SK-N-SH treated with all-trans-retinoic acid at 6 μM for 48 hours (cell line): ENCODE data around the gene CXCL1.

Experiments used
- ATAC-seq: fragments of 200-7000 bp; cut with Tn5 transposase; 3 replicates; pipeline ENCODE4 v1.9.1; 2020; ENCODE audit warnings: mild to moderate bottlenecking, moderate library complexity
- ARNTL ChIP-seq: fragments of 450-650 bp; formaldehyde crosslinking; IDR thresholded peaks from 2 replicates; pipeline ENCODE4 v1.5.0; 2020; ENCODE audit warnings: low read depth, mild to moderate bottlenecking, moderate library complexity, borderline replicate concordance
- BACH2 ChIP-seq: fragments of 250-450 bp; sonication (Bioruptor Pico); IDR thresholded peaks from 2 replicates; pipeline ENCODE4 v1.9.0; 2021; ENCODE audit warnings: mild to moderate bottlenecking, borderline replicate concordance
- CREB5 ChIP-seq: fragments of 250-450 bp; sonication (Bioruptor Pico); IDR thresholded peaks from 2 replicates; pipeline ENCODE4 v1.5.1; 2020; ENCODE audit warnings: low read depth, mild to moderate bottlenecking, moderate library complexity
- CSDC2 ChIP-seq: fragments of 250-450 bp; sonication (Bioruptor Pico); IDR thresholded peaks from 2 replicates; pipeline ENCODE4 v1.5.0; 2020; ENCODE audit warnings: mild to moderate bottlenecking, moderate library complexity
- ESRRG ChIP-seq: fragments of 250-450 bp; sonication (Bioruptor Pico); IDR thresholded peaks from 2 replicates; pipeline ENCODE4 v1.6.1; 2021; ENCODE audit warnings: mild to moderate bottlenecking
- GLIS3 ChIP-seq: fragments of 250-450 bp; sonication (Bioruptor Pico); IDR thresholded peaks from 2 replicates; pipeline ENCODE4 v1.5.0; 2020; ENCODE audit warnings: mild to moderate bottlenecking, moderate library complexity
- ISL1 ChIP-seq: fragments of 250-450 bp; sonication (Bioruptor Pico); IDR thresholded peaks from 2 replicates; pipeline ENCODE4 v2.1.2; 2022; ENCODE audit warnings: mild to moderate bottlenecking, moderate library complexity
- OSR1 ChIP-seq: fragments of 250-450 bp; sonication (Bioruptor Pico); IDR thresholded peaks from 2 replicates; pipeline ENCODE4 v1.8.0; 2022; ENCODE audit warnings: moderate library complexity, mild to moderate bottlenecking, inconsistent platforms
- PATZ1 ChIP-seq: fragments of 250-450 bp; sonication (Bioruptor Pico); IDR thresholded peaks from 2 replicates; pipeline ENCODE4 v1.8.0; 2020; ENCODE audit warnings: mild to moderate bottlenecking, moderate library complexity, borderline replicate concordance
- POU6F1 ChIP-seq: fragments of 250-450 bp; sonication (Bioruptor Pico); IDR thresholded peaks from 2 replicates; pipeline ENCODE4 v1.8.0; 2021; ENCODE audit warnings: low read depth, mild to moderate bottlenecking, moderate library complexity, borderline replicate concordance
- PPARA ChIP-seq: fragments of 250-450 bp; sonication (Bioruptor Pico); IDR thresholded peaks from 2 replicates; pipeline ENCODE4 v1.5.0; 2020; ENCODE audit warnings: mild to moderate bottlenecking, borderline replicate concordance
- RARB ChIP-seq: fragments of 250-450 bp; sonication (Bioruptor Pico); IDR thresholded peaks from 2 replicates; pipeline ENCODE4 v1.8.0; 2021; ENCODE audit warnings: mild to moderate bottlenecking, moderate library complexity
- SNAI2 ChIP-seq: fragments of 250-450 bp; sonication (Bioruptor Pico); IDR thresholded peaks from 2 replicates; pipeline ENCODE4 v1.5.0; 2020; ENCODE audit warnings: mild to moderate bottlenecking, moderate library complexity
- TCF4 ChIP-seq: fragments of 250-450 bp; sonication (Bioruptor Pico); IDR thresholded peaks from 2 replicates; pipeline ENCODE4 v1.8.0; 2021; ENCODE audit warnings: mild to moderate bottlenecking, moderate library complexity, borderline replicate concordance
- TOX ChIP-seq: fragments of 250-450 bp; sonication (Bioruptor Pico); IDR thresholded peaks from 2 replicates; pipeline ENCODE4 v1.8.0; 2021; ENCODE audit warnings: mild to moderate bottlenecking, moderate library complexity, borderline replicate concordance
- TSHZ2 ChIP-seq: fragments of 250-450 bp; sonication (Bioruptor Pico); IDR thresholded peaks from 2 replicates; pipeline ENCODE4 v1.5.0; 2020; ENCODE audit warnings: mild to moderate bottlenecking, moderate library complexity
- ZC3H10 ChIP-seq: fragments of 250-450 bp; sonication (Bioruptor Pico); IDR thresholded peaks from 2 replicates; pipeline ENCODE4 v1.5.1; 2021; ENCODE audit warnings: mild to moderate bottlenecking, moderate library complexity
- ZFP30 ChIP-seq: fragments of 450-650 bp; formaldehyde crosslinking; IDR thresholded peaks from 2 replicates; pipeline ENCODE4 v1.5.0; 2022; ENCODE audit warnings: mild to moderate bottlenecking, moderate library complexity
- ZNF565 ChIP-seq: fragments of 450-650 bp; formaldehyde crosslinking; conservative IDR thresholded peaks from 2 replicates; pipeline ENCODE4 v1.5.0; 2020; ENCODE audit warnings: low read depth, mild to moderate bottlenecking, moderate library complexity
- ZNF8 ChIP-seq: fragments of 450-650 bp; formaldehyde crosslinking; IDR thresholded peaks from 2 replicates; pipeline ENCODE4 v1.5.0; 2020; ENCODE audit warnings: mild to moderate bottlenecking, moderate library complexity

CXCL1 gene

GRCh38 chr4:73852771-73853170 lies 16.4 kb upstream of the CXCL1 start:
- ATAC-seq, result no peak
- TF ChIP-seq GLIS3 (no peak), ZFP30 (CRISPR knock-in tag) (no peak), PATZ1 (CRISPR knock-in tag) (no peak), ZNF8 (CRISPR knock-in tag) (no peak), TOX (no peak), TSHZ2 (CRISPR knock-in tag) (no peak), ESRRG (CRISPR knock-in tag) (no peak), ZNF565 (CRISPR knock-in tag) (no peak)

GRCh38 chr4:73853246-73853704 lies 15.9 kb upstream of the CXCL1 start, which contains the start of gene PF4V1:
TSS of gene PF4V1 (plus strand) at chr4:73853296. CDS start at chr4:73853363, 67 bp downstream.
- peak; percentile 60 for ATAC-seq
- TF ChIP-seq ZFP30 (CRISPR knock-in tag) (no peak), BACH2 (CRISPR knock-in tag) (no peak), ZNF565 (CRISPR knock-in tag) (no peak), PPARA (CRISPR knock-in tag) (no peak), CSDC2 (CRISPR knock-in tag) (no peak), ISL1 (CRISPR knock-in tag) (no peak), ESRRG (CRISPR knock-in tag) (no peak)

GRCh38 chr4:73853718-73854473 lies 15.3 kb upstream of the CXCL1 start:
- no peak for ATAC-seq
- TF ChIP-seq CREB5 (CRISPR knock-in tag) (no peak), OSR1 (CRISPR knock-in tag) (no peak), ZNF8 (CRISPR knock-in tag) (no peak)

- no peak for ATAC-seq
- TF ChIP-seq ZFP30 (CRISPR knock-in tag) (no peak), GLIS3 (no peak), PATZ1 (CRISPR knock-in tag) (no peak), BACH2 (CRISPR knock-in tag) (no peak), TCF4 (no peak), ESRRG (CRISPR knock-in tag) (no peak), POU6F1 (no peak), SNAI2 (CRISPR knock-in tag) (no peak), ZC3H10 (CRISPR knock-in tag) (no peak), ZNF565 (CRISPR knock-in tag) (no peak), ZNF8 (CRISPR knock-in tag) (no peak), ISL1 (CRISPR knock-in tag) (no peak), PPARA (CRISPR knock-in tag) (no peak), RARB (no peak), ARNTL (CRISPR knock-in tag) (no peak), TOX (no peak), TSHZ2 (CRISPR knock-in tag) (no peak), CSDC2 (CRISPR knock-in tag) (no peak)
These were observed 13.8 kb upstream of the CXCL1 start for GRCh38 chr4:73855406-73855805.
